Activated T-cell treated with anti-CD3 and anti-CD28 coated beads, Interleukin-2, amount 50 U/mL, for 48 hours (primary cell): ENCODE results near the gene UROC1.
A peak's percentile ranks its signal among the peaks of the same experiment; 100 is the strongest.

Experiments used
- DNase-seq, 2 experiments: peaks; one replicate each; pipeline ENCODE4 v3.0.0-alpha.2; 2020

The UROC1 gene

DNA sequence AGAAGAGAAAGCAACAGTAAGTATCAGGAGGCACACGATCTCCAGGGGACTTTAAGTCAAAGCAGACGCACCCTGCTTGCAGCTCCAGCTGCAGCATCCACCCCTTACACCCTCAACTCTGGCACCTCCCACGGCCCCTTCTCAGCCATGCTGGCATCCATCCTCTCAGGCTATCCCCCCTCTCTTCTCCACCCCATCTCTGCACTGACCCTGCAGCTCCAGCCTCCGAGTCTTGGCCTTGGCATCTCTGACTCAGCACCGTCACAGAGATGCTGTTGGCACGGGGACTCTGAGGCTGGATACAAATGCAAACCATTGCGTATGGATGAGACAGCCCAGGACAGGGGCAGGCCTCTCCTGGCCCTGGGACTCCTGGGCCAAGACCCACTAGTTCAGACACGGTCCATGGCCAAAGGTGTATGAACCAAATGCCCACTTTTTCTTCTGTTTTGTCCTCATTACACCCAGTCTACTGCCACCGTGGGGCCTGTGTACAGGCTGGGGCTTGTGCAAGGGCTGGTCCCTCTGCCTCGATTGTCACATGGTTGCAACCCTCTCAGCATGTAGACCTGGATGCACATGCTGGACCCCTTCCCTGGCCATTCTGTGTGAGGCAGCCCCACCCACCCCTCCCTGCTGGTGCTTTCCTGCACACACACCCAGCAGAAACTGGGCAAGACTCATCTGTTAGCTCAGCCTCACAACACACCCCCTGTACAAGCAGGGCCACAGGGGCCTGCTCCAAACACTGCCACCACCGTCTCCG lies 23.2 kb downstream of the UROC1 start:
- no peak for DNase-seq

GRCh38 chr3:126493739-126494138 lies 23.8 kb downstream of the UROC1 start:
- DNase-seq, result no peak

- DNase-seq, result no peak
Observed at GRCh38 chr3:126493051-126493450, 24.5 kb downstream of the UROC1 start.

- DNase-seq, result no peak
Observed at GRCh38 chr3:126491221-126492013, 26.2 kb downstream of the UROC1 start.

- DNase-seq, result no peak
Observed at GRCh38 chr3:126490619-126491018, 27.0 kb downstream of the UROC1 start.

DNA sequence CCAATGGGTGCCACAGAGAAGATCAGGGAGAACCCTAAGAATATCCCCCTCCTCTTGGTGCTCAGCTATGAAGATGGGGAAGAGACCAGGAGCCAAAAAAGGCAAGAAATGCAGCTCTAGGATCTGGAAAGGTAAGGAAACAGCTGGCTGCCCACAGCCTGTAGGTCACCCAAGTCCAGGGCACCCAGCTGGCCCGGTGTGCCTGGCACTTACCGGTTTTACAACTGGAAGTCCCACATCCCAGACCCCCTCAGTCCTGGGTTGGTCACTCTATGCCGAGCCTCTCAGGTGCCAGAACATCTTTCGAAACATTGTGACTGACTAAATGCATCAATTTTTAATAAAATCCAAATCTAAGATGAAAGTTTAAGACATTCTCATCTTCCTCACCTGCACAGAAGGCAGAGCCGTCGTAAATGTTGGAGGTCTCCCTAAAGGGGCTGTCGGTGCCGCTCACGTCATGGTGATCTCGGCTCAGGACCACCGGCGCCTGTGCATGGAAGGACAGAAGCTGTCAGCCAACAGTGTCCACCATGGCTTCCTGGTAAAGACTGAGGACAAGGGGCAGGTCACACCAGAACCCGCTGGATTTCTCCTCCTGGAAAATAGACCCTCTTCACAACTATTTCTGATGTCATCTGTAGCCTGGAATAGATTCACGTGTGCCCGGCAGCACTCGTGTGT lies 28.5 kb downstream of the UROC1 start:
- no peak for DNase-seq

DNA sequence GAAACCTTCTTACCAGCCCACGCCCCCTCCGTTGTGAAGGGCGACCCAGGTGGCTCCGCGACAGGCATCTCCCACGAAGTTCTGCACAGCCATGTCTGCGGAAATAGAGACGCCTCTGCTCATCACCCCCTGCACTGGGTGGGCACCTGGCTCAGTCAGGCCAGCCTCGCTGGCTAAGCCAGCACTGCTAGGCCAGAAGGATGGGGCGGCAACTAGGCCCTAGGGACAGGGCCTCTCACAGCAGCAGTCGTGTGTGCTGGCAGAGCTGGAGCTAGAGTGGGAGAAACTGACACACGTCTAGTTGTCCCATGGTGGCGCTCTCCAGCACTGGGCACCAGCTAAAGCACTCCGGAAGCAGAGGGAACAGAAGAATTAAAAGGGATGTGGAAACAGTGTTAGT lies 29.4 kb downstream of the UROC1 start:
- no peak for DNase-seq

DNA sequence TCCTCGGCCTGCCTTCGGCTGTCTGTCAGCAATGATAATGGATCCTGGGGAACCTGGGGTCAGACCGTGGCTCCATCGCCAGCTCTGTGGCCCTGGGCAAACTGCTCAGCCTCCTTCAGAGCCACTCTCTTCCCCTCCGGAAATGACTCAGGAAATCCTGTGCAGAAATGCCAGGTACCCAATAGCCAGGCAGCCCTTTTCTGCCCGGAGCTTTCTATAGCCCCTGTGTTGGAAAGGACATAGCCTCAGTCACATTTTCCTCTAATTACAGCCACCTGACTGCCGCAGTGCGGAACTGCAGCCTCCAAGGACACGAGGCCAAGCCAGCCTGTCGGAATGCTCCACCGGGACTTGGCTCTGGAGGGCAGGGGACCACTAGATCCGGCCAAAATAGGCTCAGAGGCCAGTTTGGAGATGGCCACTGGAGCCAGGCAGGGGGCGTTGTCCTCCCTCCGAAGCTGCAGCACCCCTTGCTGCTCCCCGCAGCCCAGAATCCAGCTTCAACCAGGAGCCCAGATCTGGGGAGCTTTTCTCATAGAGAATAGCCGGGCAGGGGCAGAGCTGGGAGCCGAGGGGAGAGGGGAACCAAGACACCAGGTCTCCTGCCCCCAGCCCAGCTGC lies 30.3 kb downstream of the UROC1 start:
- DNase-seq, result peak in 1 of 2 experiments; percentile 26

GRCh38 chr3:126486360-126486847 lies 31.2 kb downstream of the UROC1 start:
- DNase-seq, result no peak

- DNase-seq, result no peak
Observed at GRCh38 chr3:126485956-126486355, 31.6 kb downstream of the UROC1 start.

DNA sequence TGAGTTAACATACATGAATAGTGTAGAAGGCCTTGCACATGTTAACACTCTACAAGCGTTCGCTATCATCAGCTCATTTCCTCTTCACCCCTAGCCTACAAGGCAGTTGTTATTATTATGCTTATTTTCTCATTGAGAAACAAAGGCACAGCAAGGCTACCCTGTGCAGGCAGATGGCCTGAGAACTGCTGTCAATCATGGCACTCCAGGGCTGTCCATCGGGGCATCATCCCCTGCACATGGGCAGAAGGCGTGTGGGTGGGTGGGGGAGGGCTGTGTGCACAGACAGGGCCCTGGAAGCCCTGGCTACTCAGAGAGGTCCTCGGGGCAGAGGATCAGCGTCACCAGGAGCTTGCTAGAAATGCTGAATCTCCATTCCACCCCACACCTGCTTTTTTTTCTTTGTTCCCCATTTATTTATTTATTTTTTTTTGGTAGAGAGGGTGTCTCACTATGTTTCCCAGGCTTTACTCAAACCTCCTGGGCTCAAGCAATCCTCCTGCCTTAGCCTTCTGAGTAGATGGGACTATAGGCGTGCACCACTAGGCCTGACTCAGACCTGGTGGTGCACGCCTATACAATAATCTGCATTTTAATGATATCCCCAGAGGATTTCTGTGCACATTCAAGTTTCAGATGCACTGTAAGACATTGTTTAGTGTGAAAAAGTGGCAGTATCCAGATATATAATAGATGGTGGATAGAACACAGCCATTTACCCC lies 32.2 kb downstream of the UROC1 start:
- DNase-seq, result no peak

GRCh38 chr3:126484662-126485061 lies 32.9 kb downstream of the UROC1 start:
- DNase-seq, result no peak

- no peak for DNase-seq
Observed at GRCh38 chr3:126484148-126484547, 33.4 kb downstream of the UROC1 start.

DNA sequence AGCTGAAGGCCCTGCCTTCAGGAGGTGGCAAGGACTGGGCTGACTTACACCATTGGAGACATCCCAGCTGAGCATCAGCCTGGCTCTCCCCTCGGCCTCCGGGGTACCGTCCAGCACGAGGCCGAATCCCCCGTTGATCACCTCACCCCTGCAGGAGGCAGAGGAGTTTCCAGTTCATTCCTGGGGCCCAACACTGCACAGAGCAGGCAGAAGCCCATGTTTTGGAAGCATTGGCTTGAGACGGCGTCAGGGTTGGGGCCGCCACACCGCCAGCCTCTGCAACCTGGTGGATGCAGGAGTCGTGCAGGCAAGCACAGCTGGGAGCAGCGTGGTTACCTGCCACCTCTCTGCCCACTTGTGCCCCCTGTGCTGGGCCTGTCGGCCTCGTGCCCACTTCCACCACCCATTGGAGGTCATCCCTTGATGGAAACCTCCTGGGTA lies 34.2 kb downstream of the UROC1 start:
- DNase-seq, result no peak

DNA sequence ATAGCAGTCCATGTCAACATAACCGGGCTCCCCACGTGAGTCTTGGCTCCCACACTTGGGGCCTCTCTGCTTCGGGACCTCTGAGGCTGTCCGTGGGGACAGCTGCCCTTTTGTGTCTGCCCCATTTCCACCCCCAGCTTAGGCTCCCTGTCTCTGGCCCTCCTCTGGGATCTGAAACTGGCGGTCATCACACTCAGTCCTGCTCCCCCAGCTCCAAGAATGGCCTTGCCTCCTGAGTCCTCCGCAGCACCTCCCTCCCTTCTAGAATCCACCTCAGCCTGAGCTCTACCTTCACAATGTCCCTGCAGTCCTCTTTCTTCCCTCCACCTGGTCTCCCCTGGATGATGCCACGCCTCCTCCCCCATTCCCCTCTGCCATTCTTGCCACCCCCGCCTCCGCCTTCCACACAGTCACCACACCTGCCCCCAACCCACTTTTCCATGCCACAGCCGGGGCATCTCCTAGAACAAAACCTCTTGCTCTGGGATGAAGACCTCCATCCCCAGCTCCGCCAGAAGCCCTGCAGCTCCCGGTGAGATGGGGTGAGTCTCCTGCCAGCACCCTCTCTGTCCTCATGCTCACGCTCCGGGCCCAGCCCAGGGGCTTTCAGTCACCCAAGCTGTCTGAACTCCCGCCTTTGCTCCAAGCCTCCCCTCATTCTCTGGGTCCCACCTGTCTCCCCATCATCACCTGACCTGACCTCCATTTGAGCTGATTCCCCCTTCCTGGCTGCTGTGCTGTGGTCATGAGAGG lies 34.9 kb downstream of the UROC1 start:
- DNase-seq, result no peak

DNA sequence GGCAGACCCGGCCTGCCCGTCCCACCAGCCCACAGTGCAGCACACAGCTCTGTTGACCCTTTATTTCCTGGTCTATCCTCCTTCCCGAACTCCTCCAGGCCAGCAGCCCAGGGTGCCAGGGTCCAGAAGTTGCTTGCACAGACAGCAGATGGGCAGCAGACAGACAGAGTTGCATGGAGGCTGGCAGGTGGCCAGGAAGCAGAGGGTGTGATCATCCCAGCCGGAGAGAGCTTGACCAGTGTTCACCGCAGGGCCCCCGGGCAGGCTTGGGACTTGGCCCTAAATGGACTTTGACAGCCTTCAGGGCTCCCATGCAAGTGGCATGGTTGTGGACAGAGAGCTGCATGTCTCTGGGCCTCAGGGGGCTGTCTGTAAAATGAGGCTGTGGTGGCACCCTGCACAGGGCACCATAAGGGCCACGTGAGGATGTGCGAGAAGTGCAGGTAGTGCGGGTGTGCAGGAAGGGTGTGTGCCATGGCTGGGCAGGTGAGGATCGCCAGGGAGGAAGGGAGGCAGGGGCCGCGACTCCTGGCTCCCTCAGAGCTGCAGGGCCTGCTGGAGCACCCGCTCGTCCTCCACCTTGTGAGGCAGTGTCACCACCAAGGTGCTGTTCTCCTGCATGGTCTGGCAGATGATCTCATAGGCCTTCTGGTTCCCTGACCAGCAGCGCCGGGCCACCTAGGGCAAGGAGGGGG lies 35.6 kb downstream of the UROC1 start:
- no peak for DNase-seq

- no peak for DNase-seq
Observed at GRCh38 chr3:126480861-126481260, 36.7 kb downstream of the UROC1 start.

GRCh38 chr3:126480206-126480605 lies 37.4 kb downstream of the UROC1 start:
- no peak for DNase-seq

DNA sequence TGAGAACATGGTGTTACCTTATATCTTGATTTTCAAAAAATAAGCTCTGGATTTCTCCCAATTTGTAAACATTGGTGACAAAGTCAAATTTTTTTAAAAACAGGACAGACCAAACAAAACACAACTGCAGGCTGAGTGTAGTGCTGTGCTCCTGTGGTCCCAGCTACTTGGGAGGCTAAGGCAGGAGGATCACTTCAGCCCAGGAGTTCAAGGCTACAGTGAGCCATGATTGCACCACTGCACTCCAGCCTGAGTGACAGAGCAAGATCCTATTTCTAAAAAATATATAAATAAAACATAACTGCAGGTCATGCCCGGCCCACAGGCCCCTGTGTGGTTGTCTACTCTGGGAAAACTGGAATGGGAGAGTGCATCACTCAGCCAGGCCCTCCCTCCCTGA lies 37.9 kb downstream of the UROC1 start:
- DNase-seq, result no peak

GRCh38 chr3:126478581-126479310 lies 38.8 kb downstream of the UROC1 start:
- no peak for DNase-seq
